HEK293T (cell line): ENCODE measurements around the gene GPR33.

Experiments
- CTCF ChIA-PET: fragments of 350-600 bp; formaldehyde crosslinking; extraction: SDS; loops from one replicate; lab custom pipeline; 2021; ENCODE audit warnings: antibody characterized with exemption, inconsistent platforms; lab: Yijun Ruan, JAX
- POLR2A ChIA-PET: fragments of 350-600 bp; formaldehyde crosslinking; extraction: SDS; loops from one replicate; lab custom pipeline; 2020; ENCODE audit warnings: antibody characterized with exemption, inconsistent platforms; lab: Yijun Ruan, JAX
- DNase-seq: peaks from one replicate; pipeline ENCODE4 v3.0.0; 2012; ENCODE audit warnings: mixed read lengths; ENCODE audit errors: extremely low spot score
- ARNT ChIP-seq: fragments of 450-650 bp; IDR thresholded peaks from 2 replicates; pipeline ENCODE4 v1.6.1; 2017; ENCODE audit warnings: mild to moderate bottlenecking
- BHLHE40 ChIP-seq: fragments of 450-650 bp; IDR thresholded peaks from 2 replicates; pipeline ENCODE4 v1.6.1; 2016; ENCODE audit warnings: mild to moderate bottlenecking, moderate library complexity, borderline replicate concordance
- CTBP1 ChIP-seq: fragments of 450-650 bp; IDR thresholded peaks from 2 replicates; pipeline ENCODE4 v1.6.1; 2016; ENCODE audit warnings: borderline replicate concordance
- ELF4 ChIP-seq: fragments of 450-650 bp; IDR thresholded peaks from 2 replicates; pipeline ENCODE4 v1.6.1; 2017; ENCODE audit warnings: antibody characterized with exemption
- FOXA1 ChIP-seq: fragments of 450-650 bp; IDR thresholded peaks from 2 replicates; pipeline ENCODE4 v1.6.1; 2016; ENCODE audit warnings: mild to moderate bottlenecking
- FOXK2 ChIP-seq: fragments of 450-650 bp; IDR thresholded peaks from 2 replicates; pipeline ENCODE4 v1.6.1; 2016; ENCODE audit warnings: mild to moderate bottlenecking
- FOXM1 ChIP-seq: fragments of 450-650 bp; IDR thresholded peaks from 2 replicates; pipeline ENCODE4 v1.6.1; 2017; ENCODE audit warnings: mild to moderate bottlenecking, borderline replicate concordance
- HDGF ChIP-seq: fragments of 450-650 bp; IDR thresholded peaks from 2 replicates; pipeline ENCODE4 v1.6.1; 2017; ENCODE audit warnings: antibody characterized with exemption, borderline replicate concordance
- L3MBTL2 ChIP-seq: fragments of 450-650 bp; conservative IDR thresholded peaks from 2 replicates; pipeline ENCODE4 v1.6.1; 2016; ENCODE audit warnings: mild to moderate bottlenecking
- LEF1 ChIP-seq: fragments of 450-650 bp; IDR thresholded peaks from 2 replicates; pipeline ENCODE4 v1.6.1; 2017; ENCODE audit warnings: mild to moderate bottlenecking, borderline replicate concordance
- NFRKB ChIP-seq: fragments of 450-650 bp; IDR thresholded peaks from 2 replicates; pipeline ENCODE4 v1.6.1; 2016; ENCODE audit warnings: mild to moderate bottlenecking, moderate library complexity
- SP1 ChIP-seq: fragments of 450-650 bp; IDR thresholded peaks from 2 replicates; pipeline ENCODE4 v1.6.1; 2017
- SUZ12 ChIP-seq: fragments of 450-650 bp; IDR thresholded peaks from 2 replicates; pipeline ENCODE4 v1.6.1; 2016; ENCODE audit warnings: mild to moderate bottlenecking
- TARDBP ChIP-seq: fragments of 450-650 bp; IDR thresholded peaks from 2 replicates; pipeline ENCODE4 v1.6.1; 2016
- ZNF384 ChIP-seq: fragments of 450-650 bp; IDR thresholded peaks from 2 replicates; pipeline ENCODE4 v1.6.1; 2016
- TF ChIP-seq, protein P1 (sequence below): fragments of 450-650 bp; IDR thresholded peaks from 2 replicates; pipeline ENCODE4 v1.6.1; 2016

The GPR33 gene

DNA sequence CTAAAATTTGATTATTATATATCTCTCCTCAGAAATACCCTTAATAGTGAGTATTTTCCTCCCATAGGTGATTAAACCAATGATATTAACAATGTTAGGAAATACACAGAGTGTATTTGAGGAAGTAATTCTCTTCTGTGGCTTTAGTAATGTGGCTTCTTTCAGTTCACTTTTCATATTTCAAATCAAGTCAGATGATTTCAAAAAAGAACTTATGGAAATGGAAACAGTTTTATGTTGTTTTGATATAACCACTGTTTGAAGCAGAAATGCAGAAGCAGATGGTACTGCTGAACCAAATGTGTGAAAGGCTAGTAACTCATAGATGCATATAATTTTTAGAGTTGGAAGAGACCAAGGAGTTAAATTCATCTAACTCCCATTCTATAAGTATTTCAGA, 1.9 kb upstream of the GPR33 start:
- CTCF ChIA-PET = no interaction called here
- TF ChIP-seq TARDBP (no peak), FOXA1 (no peak), HDGF (no peak), ARNT (no peak), NFRKB (no peak), CTBP1 (no peak), L3MBTL2 (no peak), LEF1 (no peak), FOXM1 (no peak), SUZ12 (no peak), FOXK2 (no peak), ZNF384 (no peak), SP1 (no peak)
- TF ChIP-seq, protein P1, sequence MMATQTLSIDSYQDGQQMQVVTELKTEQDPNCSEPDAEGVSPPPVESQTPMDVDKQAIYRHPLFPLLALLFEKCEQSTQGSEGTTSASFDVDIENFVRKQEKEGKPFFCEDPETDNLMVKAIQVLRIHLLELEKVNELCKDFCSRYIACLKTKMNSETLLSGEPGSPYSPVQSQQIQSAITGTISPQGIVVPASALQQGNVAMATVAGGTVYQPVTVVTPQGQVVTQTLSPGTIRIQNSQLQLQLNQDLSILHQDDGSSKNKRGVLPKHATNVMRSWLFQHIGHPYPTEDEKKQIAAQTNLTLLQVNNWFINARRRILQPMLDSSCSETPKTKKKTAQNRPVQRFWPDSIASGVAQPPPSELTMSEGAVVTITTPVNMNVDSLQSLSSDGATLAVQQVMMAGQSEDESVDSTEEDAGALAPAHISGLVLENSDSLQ = no peak
- POLR2A ChIA-PET = no interaction called here
- no peak for DNase-seq

DNA sequence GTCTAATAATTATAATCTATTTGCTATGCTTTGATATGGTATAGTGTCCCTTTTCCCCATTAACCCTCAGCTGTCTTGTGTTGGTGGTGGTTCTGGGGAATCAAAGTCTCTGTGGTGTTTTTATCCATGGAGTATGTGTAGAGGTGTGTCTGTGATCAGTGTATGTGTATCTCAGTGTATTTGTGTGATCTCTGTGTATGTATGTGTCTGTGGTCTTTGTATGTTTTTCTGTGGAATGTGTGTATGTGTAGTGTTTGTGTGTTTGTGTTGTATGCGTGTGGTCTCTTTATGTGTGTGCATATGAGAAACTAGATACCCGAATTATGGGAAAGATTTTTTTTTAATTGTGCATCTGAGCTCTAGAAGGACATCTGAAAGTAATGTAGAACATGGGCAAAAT, 1.1 kb downstream of the GPR33 start:
- CTCF ChIA-PET = no interaction called here
- TF ChIP-seq FOXA1 (no peak), ELF4 (no peak), SP1 (no peak), SUZ12 (no peak), ZNF384 (no peak), LEF1 (no peak), BHLHE40 (no peak), ARNT (no peak), CTBP1 (no peak), FOXM1 (no peak), FOXK2 (no peak), L3MBTL2 (no peak)
- TF ChIP-seq, protein P1 = no peak
- no peak for DNase-seq
- POLR2A ChIA-PET = no interaction called here

DNA sequence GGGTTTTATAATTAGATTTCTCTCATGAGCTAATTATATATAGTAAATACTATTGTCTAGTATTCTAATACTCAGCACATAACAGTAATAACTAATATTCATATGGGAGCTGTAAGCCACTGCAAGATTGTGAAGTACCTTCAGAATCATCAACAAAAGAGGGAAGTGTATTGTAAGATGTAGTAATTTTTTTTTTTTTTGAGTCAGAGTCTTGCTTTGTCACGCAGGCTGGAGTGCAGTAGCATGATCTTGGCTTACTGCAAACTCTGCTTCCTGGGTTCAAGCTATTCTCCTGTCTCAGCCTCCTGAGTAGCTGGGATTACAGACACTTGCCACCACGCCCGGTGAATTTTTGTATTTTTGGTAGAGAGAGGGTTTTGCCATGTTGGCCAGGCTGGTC, 3.1 kb downstream of the GPR33 start:
- POLR2A ChIA-PET = no interaction called here
- DNase-seq = no peak
- TF ChIP-seq NFRKB = no peak
- no peak for TF ChIP-seq FOXK2
- no peak for TF ChIP-seq ARNT
- no peak for TF ChIP-seq BHLHE40
- TF ChIP-seq SP1 = no peak
- TF ChIP-seq, protein P1 = no peak
- no peak for TF ChIP-seq CTBP1
- no peak for TF ChIP-seq SUZ12
- CTCF ChIA-PET = no interaction called here

DNA sequence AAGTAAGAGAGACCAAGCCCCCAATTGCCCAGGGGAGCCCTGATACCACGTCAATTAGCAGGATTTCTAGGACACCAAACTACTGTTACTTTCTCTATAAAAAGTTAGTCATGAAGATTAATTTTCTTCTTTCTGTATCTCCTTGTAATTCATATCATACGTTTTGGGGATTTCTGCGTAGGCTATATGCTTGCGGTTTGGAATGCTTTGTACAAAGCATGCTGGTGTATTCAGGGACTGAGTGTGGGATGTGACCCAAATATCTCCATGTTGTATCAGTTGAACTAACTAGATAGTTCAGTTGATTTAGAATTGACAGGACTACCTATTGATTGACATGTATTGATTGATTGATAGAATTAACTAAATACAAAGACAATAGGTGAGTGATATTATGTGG, 7.7 kb downstream of the GPR33 start:
- POLR2A ChIA-PET = no interaction called here
- TF ChIP-seq LEF1 = no peak
- TF ChIP-seq, protein P1 = peak; percentile 68; the same call in 1 of the 2 replicates
- CTCF ChIA-PET = no interaction called here
- no peak for DNase-seq

DNA sequence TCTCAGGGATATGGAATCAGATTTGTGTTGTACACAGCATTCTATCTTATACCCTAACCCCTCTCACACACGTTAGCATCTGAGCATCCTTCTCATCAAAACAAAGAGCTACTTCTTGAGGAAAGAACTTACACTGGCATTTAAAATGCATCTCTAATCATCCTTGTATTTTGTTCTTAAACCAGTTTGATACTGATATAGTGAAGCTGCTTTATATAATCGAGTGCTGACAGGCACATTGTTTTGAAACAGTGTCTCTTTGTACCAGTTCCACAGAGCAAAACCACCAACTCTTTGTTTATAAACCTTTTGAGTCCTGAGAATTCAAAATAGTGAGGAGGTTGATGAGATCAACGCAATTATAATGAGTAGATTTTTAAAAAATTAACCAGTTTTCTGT, 8.8 kb downstream of the GPR33 start:
- ChIA-PET POLR2A (no interaction called here), CTCF (interaction anchor here (0.6 kb wide), 1 partner anchor 19 kb away, joined by 4 read pairs; no protein-coding TSS in a partner anchor)
- TF ChIP-seq ARNT (no peak), L3MBTL2 (no peak), FOXA1 (no peak)
- no peak for DNase-seq

DNA sequence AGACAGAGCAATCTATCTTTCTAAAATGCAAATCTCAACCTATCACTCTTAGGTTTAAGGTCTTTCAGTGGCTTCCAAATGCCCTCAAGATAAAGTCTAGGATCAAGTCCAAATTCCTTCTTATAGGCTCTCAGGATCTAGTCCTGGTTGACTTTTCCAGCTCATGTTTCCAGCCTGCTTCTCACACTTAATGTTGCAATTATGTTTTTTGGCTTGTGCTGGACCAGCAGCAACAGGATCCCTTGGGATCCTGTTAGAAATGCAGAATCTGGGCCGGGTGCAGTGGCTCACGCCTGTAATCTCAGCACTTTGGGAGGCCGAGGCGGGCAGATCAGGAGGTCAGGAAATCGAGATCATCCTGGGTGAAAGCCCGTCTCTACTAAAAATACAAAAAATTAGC, 10.6 kb downstream of the GPR33 start:
- TF ChIP-seq ARNT = no peak
- no peak for TF ChIP-seq NFRKB
- TF ChIP-seq TARDBP = no peak
- TF ChIP-seq CTBP1 = no peak
- no peak for TF ChIP-seq FOXK2
- no peak for TF ChIP-seq SUZ12
- no peak for TF ChIP-seq L3MBTL2
- TF ChIP-seq HDGF = no peak
- TF ChIP-seq FOXM1 = no peak
- no peak for TF ChIP-seq LEF1
- no peak for TF ChIP-seq BHLHE40
- no peak for TF ChIP-seq SP1
- TF ChIP-seq FOXA1 = no peak
- no peak for TF ChIP-seq ELF4
- no peak for TF ChIP-seq ZNF384
- TF ChIP-seq, protein P1 = no peak
- DNase-seq = no peak
- POLR2A ChIA-PET = no interaction called here
- CTCF ChIA-PET = no interaction called here
